HG02759 (cell line): Measurements from ENCODE around the gene PSMC3.

Experiments
- ATAC-seq: cut with Tn5 transposase; IDR thresholded peaks from one replicate; pipeline ENCODE4 v1.9.1; 2021; ENCODE audit warnings: mild to moderate bottlenecking, moderate library complexity; ENCODE audit not compliant: unreplicated experiment

PSMC3 gene

DNA sequence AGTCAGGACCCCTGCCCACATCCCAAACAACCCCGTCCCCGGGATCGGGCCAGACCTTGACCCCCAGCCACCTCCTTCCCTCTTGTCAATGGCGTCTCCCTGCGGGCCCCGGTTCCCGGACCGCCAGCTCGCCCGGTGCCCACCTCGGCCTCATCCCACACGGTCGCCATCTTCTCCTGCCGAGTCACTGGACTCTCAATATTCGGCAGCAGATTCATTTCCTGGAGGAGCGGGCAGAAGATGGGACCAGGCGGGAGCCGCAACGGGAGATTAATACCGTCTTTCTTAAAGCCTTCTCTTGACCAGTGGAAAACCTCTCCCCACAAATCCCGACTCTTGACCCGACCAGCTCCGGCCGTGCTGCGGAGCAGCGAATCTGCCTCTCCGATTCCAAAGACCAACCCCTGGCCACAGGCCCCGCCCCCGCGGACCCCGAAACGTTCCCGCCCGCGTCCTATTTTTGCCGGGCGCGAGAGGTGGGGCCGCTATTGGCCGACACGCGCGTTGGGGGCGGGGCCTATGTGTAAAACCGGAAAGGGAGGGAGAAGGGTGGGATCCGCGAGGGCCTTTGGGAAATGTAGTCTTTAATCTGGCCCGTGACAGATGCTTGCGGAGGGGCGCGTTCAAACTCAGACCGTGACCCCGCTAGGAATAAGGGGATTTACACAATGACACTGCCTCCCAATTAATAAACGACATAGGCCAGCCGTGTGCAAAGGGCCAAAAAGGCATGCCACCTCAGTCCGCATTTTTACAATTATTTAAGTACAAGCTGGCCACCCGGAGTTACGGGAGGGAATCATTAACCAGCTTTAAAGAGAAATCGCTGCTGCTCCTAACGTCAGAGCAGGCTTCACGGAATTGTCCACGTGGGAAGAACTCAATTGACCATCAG is at the start of gene PSMC3:
PSMC3 (minus strand) TSS at position 378 of the 895 bp plus-strand sequence; CDS start at position 218, 160 bp downstream.
- ATAC-seq, result peak; percentile 93

DNA sequence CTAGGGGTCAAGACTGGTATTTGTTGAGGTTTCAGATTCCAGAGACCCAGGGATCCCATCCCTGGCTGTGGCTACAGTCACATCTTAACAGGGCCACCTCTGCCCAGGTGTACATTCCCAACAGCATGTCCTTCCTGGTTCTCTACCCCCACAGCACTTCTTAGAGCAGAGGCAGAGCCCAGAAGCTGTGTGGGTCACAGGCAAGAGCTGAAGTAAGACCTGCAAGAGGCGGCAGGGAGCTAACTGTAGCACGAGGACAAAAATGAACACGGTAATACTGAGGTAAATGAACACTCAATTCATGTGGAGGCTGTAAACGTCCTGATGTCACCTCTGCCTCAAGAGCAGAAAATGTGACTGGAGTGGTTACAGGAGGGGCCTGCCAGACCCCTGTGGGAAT is 44.4 kb upstream of the PSMC3 start:
- no peak for ATAC-seq

DNA sequence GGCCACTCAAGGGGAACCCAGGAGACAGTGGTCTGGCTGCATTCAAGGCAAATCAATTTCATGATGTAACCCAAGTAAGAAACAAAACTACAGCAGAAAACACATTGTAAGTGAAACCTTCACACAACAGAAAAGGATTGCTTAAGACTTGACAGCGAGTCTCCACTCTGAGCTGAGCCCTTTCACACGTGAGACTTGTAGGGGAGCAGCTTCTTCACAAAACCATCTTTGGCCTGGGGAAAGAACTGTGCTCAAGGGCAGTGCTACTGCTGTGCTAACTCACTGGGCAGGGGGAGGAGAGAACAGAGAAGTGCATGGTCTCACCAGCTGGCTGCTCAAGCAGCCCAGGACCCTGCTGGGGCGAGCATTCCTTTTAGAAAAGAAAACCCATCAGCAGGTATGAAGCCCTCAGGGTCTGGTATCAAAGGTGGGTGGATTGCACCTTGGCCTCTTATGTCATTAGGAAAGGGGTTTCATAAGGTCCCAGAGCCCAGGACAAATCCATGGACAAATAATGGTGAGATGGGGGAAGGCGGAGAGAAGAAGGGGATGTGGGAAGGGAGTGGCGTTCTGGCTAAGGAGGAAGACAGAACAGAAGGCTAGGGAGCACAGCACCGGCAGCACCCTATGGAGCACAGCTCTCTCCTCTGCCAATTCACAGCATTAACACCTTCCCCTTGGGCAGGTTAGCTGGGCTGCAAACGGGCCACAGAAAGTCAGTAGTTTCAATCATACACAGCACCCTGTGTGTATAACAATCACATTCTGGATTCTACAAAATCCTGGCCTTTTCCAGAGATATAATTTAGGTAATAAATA is 43.3 kb upstream of the PSMC3 start:
- ATAC-seq, result no peak

DNA sequence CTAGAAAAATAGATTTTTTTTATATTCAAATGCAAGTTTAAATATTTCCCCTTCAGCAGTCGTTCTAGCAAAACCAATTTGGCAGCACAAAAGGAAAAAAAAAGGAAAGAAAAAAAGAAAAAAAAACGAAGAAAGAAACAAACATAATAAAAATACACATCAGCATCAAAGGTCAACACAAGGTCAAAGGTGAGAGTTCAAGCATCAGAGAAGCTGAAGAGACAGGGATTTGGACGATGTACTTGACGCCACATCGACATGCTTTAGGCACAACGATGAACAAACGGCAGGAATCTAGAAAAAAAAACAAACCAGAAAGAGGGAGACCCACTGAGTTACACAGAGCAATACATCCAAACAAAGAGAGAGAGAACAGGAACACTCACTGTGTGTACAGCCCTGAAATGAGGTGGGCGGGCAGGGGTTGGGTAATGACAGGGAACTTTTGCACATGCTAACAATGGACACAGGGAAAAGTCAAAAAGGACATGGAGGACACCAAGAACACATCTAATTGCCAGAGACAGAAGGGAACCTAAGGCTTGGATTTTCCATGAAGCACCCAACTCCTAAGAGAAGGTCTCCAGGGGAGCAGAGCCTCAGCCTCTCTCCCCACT is 42.5 kb upstream of the PSMC3 start:
- ATAC-seq, result no peak

DNA sequence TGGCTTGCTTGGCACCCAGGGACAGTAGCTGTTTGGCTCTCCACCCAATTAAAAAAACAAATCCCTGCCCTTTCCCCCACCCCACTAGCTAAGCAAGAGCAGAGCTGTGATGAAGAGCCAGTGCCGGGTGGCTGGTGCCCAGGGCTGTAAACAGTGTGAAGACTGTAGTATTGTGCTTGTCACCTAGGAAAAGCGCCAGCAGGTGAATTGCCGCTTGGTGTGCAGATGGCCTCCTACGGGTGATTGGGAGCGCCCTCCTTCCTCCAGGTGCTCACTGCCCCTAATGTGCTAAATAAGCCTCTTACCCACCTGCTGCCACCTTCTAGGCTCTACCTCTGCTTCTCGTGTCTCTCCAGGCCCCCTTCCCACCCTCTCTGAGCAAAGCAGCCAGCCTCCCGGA is 41.1 kb upstream of the PSMC3 start:
- no peak for ATAC-seq

DNA sequence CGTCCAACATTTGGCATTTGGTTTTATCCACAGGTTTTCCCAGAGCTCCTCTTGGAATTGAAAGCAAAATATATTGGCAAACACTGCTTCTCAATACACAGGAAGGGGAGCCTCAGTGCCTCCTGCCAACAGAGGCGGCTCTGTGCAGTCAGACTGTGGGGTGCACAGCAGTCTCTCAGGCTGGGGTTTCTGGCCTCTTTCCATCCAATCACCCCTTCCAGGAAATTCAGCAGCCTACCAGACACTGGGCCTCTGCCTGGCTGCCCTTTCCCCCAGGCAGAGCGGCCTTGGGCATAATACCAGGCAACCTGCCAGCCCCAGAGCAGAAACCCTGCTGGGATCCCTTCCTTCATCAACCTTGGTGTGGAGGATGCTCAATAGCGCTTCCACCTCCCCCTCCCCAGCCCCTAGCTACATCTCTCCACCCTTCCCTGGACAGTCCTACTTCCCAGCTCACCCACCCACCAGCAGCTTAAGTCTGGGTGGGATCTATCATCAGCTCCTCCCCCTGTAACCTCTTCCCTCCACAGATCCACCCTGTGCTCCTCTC is 40.5 kb upstream of the PSMC3 start:
- ATAC-seq, result no peak

DNA sequence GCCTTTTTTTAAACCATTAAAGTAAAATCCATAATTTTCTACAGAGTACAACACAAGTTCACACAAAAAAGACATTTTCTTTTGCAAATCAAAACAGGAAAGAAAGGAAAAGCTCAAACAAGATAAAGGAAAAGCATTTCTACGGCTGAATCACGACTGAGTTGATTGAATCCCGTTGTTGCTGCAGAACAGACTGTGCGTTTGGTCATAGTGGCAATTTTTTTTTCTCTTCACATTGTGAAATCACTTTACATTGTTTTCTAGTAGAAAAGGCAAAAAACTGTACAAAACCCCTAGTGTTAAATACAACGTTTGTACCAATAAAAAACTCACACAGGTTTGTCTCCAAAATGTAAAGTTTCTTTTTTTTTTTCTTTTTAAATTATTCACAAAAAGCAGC is 40.0 kb upstream of the PSMC3 start:
- ATAC-seq, result no peak

DNA sequence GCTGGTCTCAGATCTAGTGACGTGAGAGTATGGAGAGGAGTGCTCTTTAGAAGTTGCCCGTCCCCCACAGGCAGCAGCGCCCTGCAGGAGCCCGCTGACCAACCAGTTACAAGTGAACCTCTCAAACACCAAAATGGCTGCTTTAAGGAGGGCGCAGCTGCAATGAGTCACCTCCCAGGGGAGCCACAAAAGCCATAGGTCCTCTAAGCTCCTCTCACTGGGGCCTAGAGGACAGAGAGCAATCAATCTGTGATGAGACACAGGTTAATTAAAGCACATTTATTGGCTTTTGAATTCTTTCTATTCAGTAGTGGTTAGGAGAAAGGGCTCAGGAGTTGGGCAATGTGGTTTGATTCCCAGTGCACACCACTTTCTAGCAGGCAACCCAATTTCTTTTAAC is 38.2 kb upstream of the PSMC3 start:
- ATAC-seq, result no peak

DNA sequence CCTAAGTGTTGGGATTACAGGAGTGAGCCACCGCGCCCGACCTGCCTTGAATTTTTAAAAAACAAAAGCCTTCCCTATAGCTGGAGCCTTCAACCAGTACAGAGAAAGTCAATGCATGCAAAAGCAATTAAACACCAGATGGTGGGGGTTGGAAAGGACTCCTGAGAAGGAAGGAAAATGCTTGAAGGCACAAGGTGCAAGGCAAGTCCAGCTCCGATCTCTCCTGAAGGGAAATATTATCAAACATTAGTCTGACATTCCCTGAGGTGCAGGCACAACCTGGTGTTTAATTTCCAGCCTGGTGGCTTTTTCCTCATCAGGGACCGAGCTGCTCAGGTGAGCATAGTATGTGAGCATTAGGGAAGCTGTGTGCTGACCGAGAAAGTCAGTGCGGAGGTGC is 35.6 kb upstream of the PSMC3 start:
- ATAC-seq, result no peak

DNA sequence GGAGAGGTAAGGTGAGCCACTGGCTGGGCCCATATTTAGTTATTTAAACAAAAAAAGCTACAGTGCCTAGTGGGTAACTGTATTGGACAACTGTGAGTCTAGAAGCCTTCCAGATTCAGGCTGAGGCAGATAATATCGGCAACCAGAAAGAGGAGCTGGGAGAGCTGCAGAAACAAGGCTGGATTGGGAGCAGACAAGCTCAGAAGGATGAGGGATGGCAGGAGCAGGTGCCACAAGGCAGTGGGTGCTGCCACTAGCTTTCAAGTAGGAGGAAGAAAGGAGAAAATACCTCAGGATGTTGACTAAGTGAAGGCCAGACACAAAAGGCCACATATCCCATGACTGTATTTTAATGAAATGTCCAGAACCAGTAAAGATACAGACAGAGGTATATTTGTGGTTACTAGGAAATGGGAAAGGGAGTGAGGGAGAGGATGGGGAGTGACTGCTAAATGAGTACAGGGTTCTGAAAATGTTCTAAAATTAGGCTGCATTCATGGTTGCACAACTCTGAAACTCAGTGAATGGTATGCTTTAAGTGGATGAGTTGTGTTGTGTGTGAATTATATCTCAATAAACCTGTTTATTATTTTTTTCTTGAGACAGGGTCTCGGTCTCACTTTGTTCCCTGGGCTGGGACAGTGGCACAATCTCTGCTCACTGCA is 34.5 kb upstream of the PSMC3 start:
- no peak for ATAC-seq

DNA sequence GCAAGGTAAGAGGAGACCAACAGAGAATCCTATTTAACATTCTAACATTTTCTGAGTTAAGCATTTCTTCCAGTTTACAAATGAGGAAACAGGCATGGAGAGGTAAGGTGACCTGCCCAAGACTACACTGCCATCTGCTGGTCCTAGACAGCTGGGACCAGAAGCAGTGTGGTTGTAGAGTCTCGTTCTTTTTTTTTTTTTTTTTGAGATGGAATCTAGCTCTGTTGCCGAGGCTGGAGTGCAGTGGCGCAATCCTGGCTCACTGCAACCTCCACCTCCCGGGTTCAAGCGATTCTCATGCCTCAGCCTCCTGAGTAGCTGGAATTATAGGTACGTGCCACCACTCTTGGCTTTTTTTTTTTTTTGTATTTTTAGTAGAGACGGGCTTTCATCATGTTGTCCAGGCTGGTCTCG is 28.0 kb upstream of the PSMC3 start:
- peak; percentile 78 for ATAC-seq

DNA sequence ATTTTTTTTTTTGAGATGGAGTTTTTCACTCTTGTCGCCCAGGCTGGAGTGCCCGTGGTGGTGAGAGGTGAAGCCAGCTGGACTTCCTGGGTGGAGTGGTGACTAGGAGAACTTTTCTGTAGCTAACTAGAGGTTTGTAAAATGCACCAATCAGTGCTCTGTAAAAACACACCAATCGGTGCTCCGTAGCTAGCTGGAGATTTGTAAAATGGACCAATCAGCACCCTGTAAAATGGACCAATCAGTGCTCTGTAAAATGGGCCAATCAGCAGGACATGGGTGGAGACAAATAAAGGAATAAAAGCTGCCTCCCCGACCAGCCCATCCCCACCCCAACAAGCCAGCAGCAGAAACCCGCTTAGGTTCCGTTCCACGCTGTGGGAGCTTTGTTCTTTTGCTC is 27.1 kb upstream of the PSMC3 start:
- no peak for ATAC-seq

DNA sequence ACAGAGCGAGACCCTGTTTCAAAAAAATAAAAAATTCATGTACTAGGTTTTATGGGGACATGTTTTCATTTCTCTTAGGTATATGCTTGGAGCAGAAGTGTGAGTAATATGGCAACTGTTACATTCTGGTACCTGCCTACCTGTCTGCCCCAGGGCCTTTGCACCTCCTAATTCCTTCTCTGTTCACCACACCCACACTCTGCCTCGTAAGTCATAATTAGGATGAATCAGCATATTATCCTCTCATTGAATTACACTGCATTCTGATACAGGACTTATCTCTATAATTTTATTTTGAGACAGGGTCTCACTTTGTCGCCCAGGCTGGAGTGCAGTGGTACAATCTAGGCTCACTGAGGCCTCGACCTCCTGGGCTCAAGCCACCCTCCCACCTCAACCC is 25.8 kb upstream of the PSMC3 start:
- ATAC-seq, result no peak

DNA sequence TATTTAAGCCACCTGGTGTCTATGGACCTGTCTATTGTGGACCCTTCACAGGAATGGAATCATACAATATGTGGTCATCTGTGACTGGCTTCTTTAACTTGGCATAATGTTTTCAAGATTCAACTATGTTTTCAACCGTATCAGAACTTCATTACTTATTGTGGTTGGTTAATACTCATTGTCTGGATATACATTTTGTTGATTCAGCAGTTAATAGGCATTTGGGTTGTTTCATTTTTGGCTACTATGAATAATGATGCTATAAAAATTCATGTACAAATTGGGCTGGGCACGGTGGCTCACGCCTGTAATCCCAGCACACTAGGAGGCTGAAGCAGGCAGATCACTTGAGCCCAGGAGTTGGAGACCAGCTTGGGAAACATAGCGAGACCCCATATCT is 25.2 kb upstream of the PSMC3 start:
- ATAC-seq, result no peak

DNA sequence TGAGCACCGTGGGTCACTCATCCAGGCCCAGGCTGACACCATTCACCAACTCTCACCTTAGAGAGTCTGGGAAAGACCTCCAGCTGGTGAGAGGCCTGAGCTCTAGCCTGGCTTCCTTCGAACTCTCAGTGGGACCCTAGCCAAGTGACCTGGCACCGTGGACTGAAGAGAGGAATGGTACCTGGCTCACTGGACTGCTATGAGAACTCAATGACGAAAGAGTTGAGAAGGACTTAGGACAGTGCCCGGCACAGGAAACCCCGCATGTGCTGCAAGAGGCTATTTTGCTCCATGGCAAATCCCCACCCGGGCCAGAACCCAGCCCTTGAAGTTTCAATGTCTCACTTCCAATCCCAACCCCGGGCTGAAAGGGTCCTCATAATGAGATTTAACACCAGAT is 23.3 kb upstream of the PSMC3 start:
- ATAC-seq, result no peak

DNA sequence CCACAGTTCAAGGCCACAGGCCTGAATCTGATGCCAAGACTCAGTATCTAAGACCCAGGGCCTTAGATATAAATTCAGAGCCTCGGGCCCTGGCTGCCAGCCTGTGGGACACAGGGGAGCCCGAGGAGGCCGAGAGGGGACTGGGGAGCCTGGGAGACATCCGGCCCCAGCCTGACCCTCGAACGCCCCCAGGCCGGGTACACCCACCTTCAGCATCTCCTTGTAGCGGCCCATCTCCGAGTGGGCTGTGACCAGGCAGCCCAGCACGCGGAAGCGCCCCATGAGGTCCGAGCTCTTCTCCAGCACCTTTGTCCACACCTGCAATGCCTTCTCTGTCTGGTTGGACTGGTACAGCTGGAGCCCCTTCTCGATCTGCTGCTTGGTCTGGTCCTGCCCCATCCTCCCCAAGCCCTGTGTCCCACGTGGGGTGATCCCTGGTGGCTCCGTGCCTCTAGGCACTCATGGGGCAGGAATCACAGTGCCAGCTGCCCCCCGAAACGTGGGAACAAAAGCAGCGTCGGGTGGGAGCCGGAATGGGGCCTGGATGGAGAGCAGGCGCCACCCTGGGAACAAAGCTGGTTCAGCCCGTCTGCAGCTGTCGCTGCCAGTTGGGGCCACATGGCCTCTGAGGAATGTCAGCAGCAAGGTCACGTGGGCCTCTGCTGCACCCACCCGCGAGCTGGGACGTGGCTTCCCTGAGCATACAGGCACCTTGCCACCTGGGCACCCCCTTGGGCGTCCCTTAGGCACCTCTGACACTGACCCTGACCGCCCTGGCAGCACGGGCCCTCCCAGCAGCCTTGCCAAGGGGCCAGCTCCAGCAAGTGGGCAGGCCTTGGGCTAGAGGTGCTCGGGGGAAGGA is 22.6 kb upstream of the PSMC3 start, which contains the start of gene RAPSN:
RAPSN (minus strand) TSS at position 571 of the 862 bp plus-strand sequence; CDS start at position 399, 172 bp downstream.
- no peak for ATAC-seq

DNA sequence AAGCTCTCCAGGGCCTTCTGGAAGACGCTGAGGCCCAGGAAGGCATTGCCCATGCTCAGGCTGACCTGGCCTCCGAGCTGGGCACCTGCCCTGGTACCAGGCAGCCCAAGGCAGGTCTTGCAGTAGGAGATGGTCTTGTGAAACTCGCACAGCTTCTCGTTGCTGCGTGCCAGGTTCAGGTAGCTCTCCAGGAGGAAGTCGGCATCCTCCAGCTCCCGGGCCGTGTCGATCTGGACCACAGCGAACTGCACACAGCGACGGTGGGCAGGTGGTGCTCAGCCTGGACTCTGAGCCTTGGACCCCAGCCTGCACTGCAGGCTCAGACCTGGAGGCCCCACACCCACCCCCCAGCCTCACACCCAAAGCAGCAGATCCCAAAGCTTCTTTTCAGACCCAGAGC is 21.7 kb upstream of the PSMC3 start:
- ATAC-seq, result no peak

DNA sequence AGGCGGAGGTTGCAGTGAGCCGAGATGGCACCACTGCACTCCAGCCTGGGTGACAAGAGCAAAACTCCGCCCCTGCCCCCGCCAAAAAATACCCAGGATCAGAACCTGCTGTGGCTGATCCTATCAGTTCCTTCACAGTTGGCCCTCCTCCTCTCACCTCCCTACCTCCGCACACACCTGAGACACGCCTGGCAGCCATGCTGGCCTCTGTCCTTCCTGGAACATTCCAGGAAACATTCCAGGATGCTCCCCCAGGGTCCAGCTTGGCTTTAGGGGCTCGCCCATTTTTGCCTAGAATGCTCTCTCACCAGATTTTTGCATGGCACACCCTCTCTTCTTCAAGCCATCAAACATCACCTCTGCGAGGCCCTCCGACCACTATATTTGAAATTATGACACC is 20.6 kb upstream of the PSMC3 start:
- no peak for ATAC-seq

DNA sequence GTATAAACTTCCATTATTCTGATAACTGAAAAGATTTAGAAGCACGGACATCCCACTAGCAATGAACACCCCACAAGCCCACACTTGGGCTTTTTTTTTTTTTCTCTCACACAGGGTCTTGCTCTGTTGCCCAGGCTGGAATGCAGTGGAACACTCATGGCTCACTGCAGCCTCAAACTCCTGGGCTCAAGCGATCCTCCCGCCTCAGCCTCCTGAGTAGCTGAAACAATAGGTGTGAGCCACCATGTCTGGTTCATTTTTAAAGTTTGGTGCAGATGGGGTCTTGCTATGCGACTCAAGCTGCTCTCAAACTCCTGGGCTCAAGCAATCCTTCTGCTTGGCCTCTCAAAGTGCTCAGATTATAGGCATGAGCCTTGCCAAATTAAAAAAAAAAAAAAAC is 19.6 kb upstream of the PSMC3 start:
- ATAC-seq, result no peak

DNA sequence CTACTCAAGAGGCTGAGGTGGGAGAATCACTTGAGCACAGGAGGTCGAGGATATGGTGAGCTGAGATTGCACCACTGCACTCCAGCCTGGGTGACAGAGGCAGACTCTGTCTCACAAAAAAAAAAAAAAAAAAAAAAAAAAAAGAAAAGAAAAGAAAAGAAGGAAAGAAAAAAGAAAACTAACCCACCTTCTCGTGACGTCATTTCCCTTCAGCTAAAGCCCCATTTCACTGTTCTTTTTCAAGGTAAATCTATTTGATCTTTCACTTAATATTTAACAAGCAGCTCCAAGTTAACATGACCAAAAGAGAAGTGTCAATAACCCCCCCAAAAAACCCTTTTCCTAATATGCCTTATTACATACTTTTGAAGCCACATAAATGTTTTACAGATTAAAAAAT is 17.6 kb upstream of the PSMC3 start:
- ATAC-seq, result no peak
